Measurements from ENCODE around the gene P3R3URF.

Gene P3R3URF

GRCh38 chr1:46183926-46184557 lies 7.8 kb upstream of the P3R3URF start:
- TF ChIP-seq CTCF (IDR thresholded peaks at IDR 0.05), result no peak

- TF ChIP-seq CTCF (IDR thresholded peaks at IDR 0.05), result no peak
These were observed 7.0 kb upstream of the P3R3URF start for GRCh38 chr1:46183079-46183847.

DNA sequence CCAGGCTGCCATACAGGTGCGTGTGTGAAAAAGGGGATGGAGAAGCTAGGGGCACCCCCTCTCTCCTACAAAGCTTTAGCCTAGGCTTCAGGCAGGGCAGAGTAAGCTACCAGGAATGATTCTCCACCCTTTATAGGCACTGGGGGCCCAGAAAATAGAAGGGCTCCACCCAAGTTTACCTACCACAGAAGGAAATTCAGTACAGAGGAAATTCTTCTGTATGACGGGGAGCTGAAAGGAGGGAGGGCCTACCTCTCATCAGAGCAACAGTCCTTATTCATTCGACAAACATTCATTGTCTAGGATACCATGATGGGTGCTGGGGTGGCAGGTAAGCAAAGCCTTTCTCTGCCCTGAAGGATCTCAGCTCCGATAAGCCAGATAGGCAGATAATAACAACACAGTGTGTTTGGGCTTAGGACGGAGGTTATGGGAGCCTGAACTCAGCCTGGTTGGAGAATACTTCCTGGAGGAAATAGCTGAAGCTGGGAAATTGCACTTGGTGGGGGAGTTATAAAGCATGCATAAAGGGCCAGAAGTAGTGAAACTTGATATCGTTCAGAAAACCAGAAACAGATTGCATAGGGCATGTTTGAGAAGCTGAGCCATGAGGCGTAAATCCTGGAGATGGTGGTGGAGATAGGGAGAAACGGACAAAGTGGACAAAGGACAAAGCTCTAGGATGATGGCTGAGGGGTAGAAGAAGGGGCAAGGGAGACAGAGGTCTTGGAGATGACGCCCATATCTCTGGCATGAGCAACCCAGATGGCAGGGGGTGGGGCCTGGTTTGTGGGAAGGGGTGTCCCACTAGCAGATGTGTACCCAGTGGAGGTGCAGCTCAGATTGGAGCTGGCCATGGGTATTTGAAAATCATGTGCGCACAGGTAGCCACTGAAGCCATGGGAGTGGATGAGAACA lies 5.3 kb upstream of the P3R3URF start:
- no peak for TF ChIP-seq CTCF (IDR thresholded peaks at IDR 0.05)

- TF ChIP-seq CTCF (IDR thresholded peaks at IDR 0.05), result no peak
These were observed 3.9 kb upstream of the P3R3URF start for GRCh38 chr1:46180082-46180616.

GRCh38 chr1:46179138-46180081 lies 3.1 kb upstream of the P3R3URF start:
- peak; percentile 86 for TF ChIP-seq CTCF (IDR thresholded peaks at IDR 0.05)

- TF ChIP-seq CTCF (IDR thresholded peaks at IDR 0.05), result no peak
These were observed 1.0 kb downstream of the P3R3URF start for GRCh38 chr1:46175243-46175642.
